Suprapubic skin (tissue), 3 donors: ENCODE measurements around the gene NLRC4.

Source experiments
- CTCF ChIP-seq, 2 donors: fragments of 200-600 bp in 1 of 2; fragments of 450-650 bp in 1 of 2; sonication (generic) in 1 of 2; IDR thresholded peaks; one replicate each; pipeline ENCODE4 v1.5.1; 2016 to 2019; ENCODE audit warnings: antibody characterized with exemption in 2 of 2, mild to moderate bottlenecking in 1 of 2, moderate library complexity in 1 of 2
- EP300 ChIP-seq: sonication (generic); formaldehyde crosslinking; IDR thresholded peaks from one replicate; pipeline ENCODE4 v1.6.1; 2017; ENCODE audit warnings: antibody characterized with exemption
- POLR2A ChIP-seq, 2 donors: fragments of 450-650 bp; IDR thresholded peaks; one replicate each; pipeline ENCODE4 v1.6.1; 2017; ENCODE audit warnings: antibody characterized with exemption in 2 of 2, mild to moderate bottlenecking in 2 of 2, moderate library complexity in 2 of 2

GRCh38 chr2:32272279-32272678 is 7.6 kb upstream of the NLRC4 start:
- TF ChIP-seq CTCF (IDR thresholded peaks at IDR 0.05): no peak
- no peak for TF ChIP-seq EP300
- no peak for TF ChIP-seq POLR2A (IDR thresholded peaks at IDR 0.05)
